ENCODE measurements around the gene BFSP1.

Gene BFSP1

GRCh38 chr20:17501701-17502100 is 29.5 kb downstream of the BFSP1 start:
- TF ChIP-seq GABPA (IDR thresholded peaks at IDR 0.05; ENCODE audit: low read depth) (no peak), SPI1 (IDR thresholded peaks at IDR 0.05; ENCODE audit: borderline replicate concordance, low read depth) (no peak), REST (IDR thresholded peaks at IDR 0.05; ENCODE audit: insufficient replicate concordance, low read depth) (no peak), CTCF (IDR thresholded peaks at IDR 0.05; ENCODE audit: insufficient read depth, low read length) (no peak), POLR2AphosphoS5 (IDR thresholded peaks at IDR 0.05; ENCODE audit: low read depth) (no peak)
- Histone ChIP-seq H3K4me3 (replicated peaks; ENCODE audit: insufficient read depth, low read length) (no peak overlapping the region), H3K27ac (replicated peaks) (no peak overlapping the region), H3K27me3 (ENCODE audit: insufficient read depth, poor library complexity, severe bottlenecking) (no peaks in the 10 kb centered on the region)
- no peak for DNase-seq (ENCODE audit: low read depth in 1 of 2, low spot score in 1 of 2)

- no peaks in the 10 kb centered on the region for H3K27me3 ChIP-seq (ENCODE audit: insufficient read depth, poor library complexity, severe bottlenecking)
- H3K27ac ChIP-seq (replicated peaks) = no peak overlapping the region
- no peak overlapping the region for H3K4me3 ChIP-seq (replicated peaks; ENCODE audit: insufficient read depth, low read length)
- TF ChIP-seq CTCF (IDR thresholded peaks at IDR 0.05; ENCODE audit: insufficient read depth, low read length) (no peak), SPI1 (IDR thresholded peaks at IDR 0.05; ENCODE audit: borderline replicate concordance, low read depth) (no peak), POLR2AphosphoS5 (IDR thresholded peaks at IDR 0.05; ENCODE audit: low read depth) (no peak), REST (IDR thresholded peaks at IDR 0.05; ENCODE audit: insufficient replicate concordance, low read depth) (no peak), GABPA (IDR thresholded peaks at IDR 0.05; ENCODE audit: low read depth) (no peak)
- no peak for DNase-seq (ENCODE audit: low read depth in 1 of 2, low spot score in 1 of 2)
Measured at GRCh38 chr20:17500826-17501225, 30.4 kb downstream of the BFSP1 start.

GRCh38 chr20:17500271-17500670 is 30.9 kb downstream of the BFSP1 start:
- TF ChIP-seq REST (IDR thresholded peaks at IDR 0.05; ENCODE audit: insufficient replicate concordance, low read depth) (no peak), GABPA (IDR thresholded peaks at IDR 0.05; ENCODE audit: low read depth) (no peak), SPI1 (IDR thresholded peaks at IDR 0.05; ENCODE audit: borderline replicate concordance, low read depth) (no peak), POLR2AphosphoS5 (IDR thresholded peaks at IDR 0.05; ENCODE audit: low read depth) (no peak), CTCF (IDR thresholded peaks at IDR 0.05; ENCODE audit: insufficient read depth, low read length) (no peak)
- H3K27me3 ChIP-seq (ENCODE audit: insufficient read depth, poor library complexity, severe bottlenecking) = no peaks in the 10 kb centered on the region
- DNase-seq (ENCODE audit: low read depth in 1 of 2, low spot score in 1 of 2) = no peak
- no peak overlapping the region for H3K4me3 ChIP-seq (replicated peaks; ENCODE audit: insufficient read depth, low read length)
- no peak overlapping the region for H3K27ac ChIP-seq (replicated peaks)

Data from HL-60 (cell line).